GM12872 (cell line): ENCODE results near the gene ZNF597.

Source experiments
- CTCF ChIP-seq: IDR thresholded peaks from 3 replicates; pipeline ENCODE4 v1.5.1; 2011; ENCODE audit warnings: low read depth, mild to moderate bottlenecking, low read length, moderate library complexity; ENCODE audit not compliant: insufficient read depth

The ZNF597 gene

DNA sequence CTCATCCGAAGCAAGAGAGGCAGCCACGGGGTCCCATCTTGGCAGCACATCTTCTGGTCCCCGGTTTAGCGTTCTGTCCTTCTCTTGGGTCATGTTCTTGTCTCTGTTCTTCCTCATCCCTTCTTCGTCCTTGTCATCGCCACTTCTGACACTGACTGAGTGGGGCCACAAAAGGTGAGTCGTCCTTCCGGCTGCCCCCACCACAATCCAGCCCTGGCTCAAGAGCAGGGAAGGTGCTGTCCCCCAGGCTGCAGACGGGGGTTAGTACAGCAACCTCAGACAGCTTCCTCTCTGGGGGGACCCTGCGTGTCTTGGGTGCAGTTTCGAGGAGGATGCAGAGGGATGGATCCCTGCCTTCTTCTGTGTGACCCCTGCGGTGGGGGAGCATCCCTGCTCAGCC is 22.0 kb upstream of the ZNF597 start:
- no peak for TF ChIP-seq CTCF

DNA sequence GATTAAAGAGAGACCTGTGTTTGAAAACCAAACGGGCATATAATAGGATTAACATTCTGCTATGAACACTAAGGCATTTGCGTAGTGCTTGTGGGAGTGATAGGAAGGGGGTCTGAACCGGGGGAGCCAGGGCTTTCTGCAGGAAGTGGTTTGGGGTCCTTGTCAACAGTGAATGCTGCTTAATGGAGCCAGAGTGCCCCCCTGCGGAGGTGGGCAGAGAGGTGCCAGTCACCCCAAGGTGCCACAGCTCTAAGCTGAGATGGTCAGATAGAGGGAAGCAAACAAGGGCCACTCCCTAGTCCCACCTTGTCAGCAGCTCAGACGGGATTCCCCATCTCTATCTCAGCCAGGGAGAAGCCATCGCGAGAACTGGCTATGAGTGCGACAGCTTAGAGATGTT is 17.8 kb upstream of the ZNF597 start:
- TF ChIP-seq CTCF, result peak; percentile 51

DNA sequence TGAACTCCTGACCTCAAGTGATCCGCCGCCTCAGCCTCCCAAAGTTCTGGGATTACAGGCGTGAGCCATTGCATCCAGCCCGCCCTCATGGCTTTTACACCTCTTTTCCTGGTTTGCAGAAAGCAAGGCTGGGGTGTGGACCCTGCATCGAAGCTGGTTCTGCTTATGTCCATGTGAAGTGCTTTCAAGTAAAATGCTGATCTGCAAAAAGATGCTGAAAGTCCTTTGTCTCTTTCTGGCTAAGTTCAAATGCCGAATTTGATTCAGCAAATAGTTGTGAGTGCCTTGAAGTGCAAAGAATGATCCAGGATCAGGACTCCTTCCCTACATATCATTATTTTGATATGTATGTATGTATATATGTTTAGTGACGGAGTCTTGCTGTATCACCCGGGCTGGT is 17.3 kb upstream of the ZNF597 start:
- TF ChIP-seq CTCF, result no peak

GRCh38 chr16:3460121-3460520 is 16.8 kb upstream of the ZNF597 start:
- TF ChIP-seq CTCF, result no peak

DNA sequence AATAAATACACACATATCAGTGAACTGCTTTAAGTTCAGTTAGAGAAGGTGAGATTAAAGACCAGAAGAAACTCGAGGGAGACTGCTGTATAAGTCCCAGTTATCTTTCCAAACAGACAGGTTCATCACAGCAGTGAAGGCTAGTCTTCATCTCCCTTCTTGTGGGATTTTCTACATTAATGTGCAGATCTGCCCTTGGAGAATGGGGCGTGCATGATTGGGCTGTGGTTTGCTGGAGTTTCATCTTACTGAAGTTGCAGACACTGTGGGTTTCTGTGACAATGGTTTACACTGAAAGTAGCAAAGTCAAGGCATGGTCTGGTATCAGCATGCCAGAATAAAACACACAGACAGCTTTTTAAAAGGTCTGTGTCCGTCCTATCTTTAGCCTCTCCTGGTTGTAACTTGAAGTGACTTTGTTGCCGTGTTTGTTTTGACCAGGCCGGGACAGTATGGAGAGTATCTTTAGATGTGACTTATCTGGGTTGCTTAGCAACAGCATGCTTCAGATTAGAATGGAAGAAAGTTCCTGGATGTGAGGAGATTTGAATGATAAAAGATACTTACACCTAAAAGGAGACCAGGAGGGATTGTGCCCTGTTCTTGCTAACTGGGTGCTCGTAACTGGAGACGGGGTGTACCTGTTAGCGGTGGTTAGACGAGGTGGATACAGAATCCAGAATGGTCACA is 16.2 kb upstream of the ZNF597 start:
- TF ChIP-seq CTCF, result no peak

GRCh38 chr16:3458852-3459361 is 15.6 kb upstream of the ZNF597 start:
- TF ChIP-seq CTCF, result no peak

DNA sequence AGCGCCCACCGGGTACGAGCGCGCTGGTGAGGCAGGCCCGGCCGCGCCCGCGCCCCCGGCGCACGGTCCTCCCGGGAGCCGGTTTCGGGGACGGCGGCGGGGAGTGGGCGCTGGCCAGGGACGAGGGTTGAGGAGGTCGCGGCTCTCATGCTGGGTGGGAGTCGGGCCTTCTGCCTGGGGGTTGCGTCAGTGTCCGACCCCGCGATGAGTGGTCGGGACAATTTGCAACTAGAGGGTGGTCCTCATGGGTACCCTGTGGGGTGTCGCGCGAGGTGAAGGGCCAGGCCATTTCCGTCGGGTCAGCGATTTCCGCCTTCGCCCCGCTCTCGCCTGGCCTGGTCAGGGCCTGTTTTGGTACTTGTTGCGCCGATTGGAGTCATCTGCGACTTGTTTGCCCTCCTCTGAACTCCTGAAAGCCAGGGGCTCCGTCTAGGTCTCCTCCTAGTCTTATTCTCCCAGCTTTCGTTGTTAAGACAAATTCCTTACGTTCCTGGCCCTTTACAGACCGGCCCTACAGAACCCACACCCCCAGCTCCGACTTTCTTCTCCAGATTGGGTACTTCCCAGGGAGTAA is 15.1 kb upstream of the ZNF597 start:
- TF ChIP-seq CTCF, result no peak
